GM12878 (cell line): ENCODE data around the gene MCOLN3. TPM values are rescaled to one million over a fixed set of nuclear protein-coding genes. Genes with fewer than 3 reads are reported as not detected.

ENCODE experiments used
- CBX3 ChIP-seq: fragments of 200-600 bp; sonication (generic); IDR thresholded peaks from 2 replicates; pipeline ENCODE4 v1.6.1; 2016; ENCODE audit warnings: low read depth, borderline replicate concordance
- CEBPZ ChIP-seq: fragments of 150-350 bp; IDR thresholded peaks from 2 replicates; pipeline ENCODE4 v1.6.1; 2016; ENCODE audit warnings: low read depth, low read length
- CHD1 ChIP-seq: IDR thresholded peaks from 2 replicates; pipeline ENCODE4 v1.6.1; 2012; ENCODE audit warnings: low read depth, low read length, improper control_type of control experiment
- E2F4 ChIP-seq: IDR thresholded peaks from 2 replicates; pipeline ENCODE4 v1.6.1; 2012; ENCODE audit warnings: low read depth, low read length, improper control_type of control experiment
- EZH2 ChIP-seq: IDR thresholded peaks from 2 replicates; pipeline ENCODE4 v1.6.1; 2012; ENCODE audit warnings: low read depth, mild to moderate bottlenecking, control low read depth, inconsistent platforms, low read length, borderline replicate concordance; ENCODE audit not compliant: control insufficient read depth
- FOXK2 ChIP-seq: fragments of 450-650 bp; IDR thresholded peaks from 2 replicates; pipeline ENCODE4 v1.6.1; 2017; ENCODE audit warnings: mild to moderate bottlenecking, moderate library complexity
- IKZF1 ChIP-seq: fragments of 450-650 bp; conservative IDR thresholded peaks from 2 replicates; pipeline ENCODE4 v1.6.1; 2017; ENCODE audit warnings: antibody characterized with exemption, mild to moderate bottlenecking
- IKZF2 ChIP-seq, 2 experiments: fragments of 450-650 bp; IDR thresholded peaks; 2 replicates each; pipeline ENCODE4 v1.6.1; 2017; ENCODE audit warnings: mild to moderate bottlenecking in 2 of 2, moderate library complexity in 2 of 2
- MEF2A ChIP-seq: IDR thresholded peaks from 2 replicates; pipeline ENCODE4 v1.6.1; 2011; ENCODE audit warnings: low read depth, mild to moderate bottlenecking, low read length, moderate library complexity; ENCODE audit not compliant: insufficient read depth
- NFIC ChIP-seq: IDR thresholded peaks from 2 replicates; pipeline ENCODE4 v1.6.1; 2012; ENCODE audit warnings: low read depth, mild to moderate bottlenecking, inconsistent platforms, low read length, moderate library complexity
- POLR2AphosphoS2 ChIP-seq: IDR thresholded peaks from 2 replicates; pipeline ENCODE4 v1.6.1; 2011; ENCODE audit warnings: low read depth, mild to moderate bottlenecking, low read length, improper control_type of control experiment, moderate library complexity
- POU2F2 ChIP-seq: IDR thresholded peaks from 3 replicates; pipeline ENCODE4 v1.6.1; 2011; ENCODE audit warnings: low read depth, mild to moderate bottlenecking, low read length, borderline replicate concordance
- SMC3 ChIP-seq: IDR thresholded peaks from 2 replicates; pipeline ENCODE4 v1.6.1; 2011; ENCODE audit warnings: low read length, improper control_type of control experiment, borderline replicate concordance
- SUZ12 ChIP-seq: fragments of 200-600 bp; sonication (generic); IDR thresholded peaks from one replicate; pipeline ENCODE4 v1.6.1; 2018; ENCODE audit warnings: antibody characterized with exemption, mild to moderate bottlenecking; ENCODE audit not compliant: unreplicated experiment
- TCF7 ChIP-seq: IDR thresholded peaks from 2 replicates; pipeline ENCODE4 v1.6.1; 2014; ENCODE audit warnings: antibody characterized with exemption, borderline replicate concordance
- ZNF24 ChIP-seq: fragments of 450-650 bp; IDR thresholded peaks from 2 replicates; pipeline ENCODE4 v1.6.1; 2017; ENCODE audit warnings: antibody characterized with exemption, mild to moderate bottlenecking
- ZNF622 ChIP-seq: fragments of 450-650 bp; IDR thresholded peaks from 2 replicates; pipeline ENCODE4 v1.6.1; 2017; ENCODE audit warnings: mild to moderate bottlenecking, inconsistent platforms
- polyA plus RNA-seq, 11 experiments: library from polyadenylated mRNA; depleted of rRNA in 4 of 11; unstranded in 6 of 11; stranded (reverse) in 5 of 11; fragments of >200 nt; fragmentation: Nextera tagmentation in 4 of 11; fragmentation: Illumina TruSeq in 1 of 11; extraction: Ambion mirVana in 4 of 11; extraction: Trizol in 1 of 11; gene quantifications; 1 replicate in 1 of 11; 2 replicates in 10 of 11; pipeline versions ENCODE4 v1.2.1 to v1.2.3, GENCODE V29; 2011 to 2016; ENCODE audit warnings: inconsistent platforms in 2 of 11, missing spikeins in 2 of 11, low read depth in 1 of 11
- total RNA-seq, 4 experiments: library from RNA; depleted of rRNA in 3 of 4; stranded (reverse); fragments of >200 nt in 3 of 4; fragmentation: Illumina TruSeq in 1 of 4; extraction: Trizol in 1 of 4; gene quantifications; 2 replicates each; pipeline versions ENCODE4 v1.2.1 to v1.2.3, GENCODE V29; 2013 to 2021
- TF ChIP-seq, protein P1 (sequence below): fragments of 450-650 bp; formaldehyde crosslinking; IDR thresholded peaks from 2 replicates; pipeline ENCODE4 v1.4.0; 2020; ENCODE audit warnings: mild to moderate bottlenecking, moderate library complexity

MCOLN3 gene
- total and polyA plus RNA-seq, 10 of the 15 experiments (the other 5 are each of a cell fraction or from before 2014, with no cell fraction given) = 0.48 to 7.4 (median 3.8) TPM

GRCh38 chr1:84996846-84997666, 51.2 kb downstream of the MCOLN3 start, which contains the start of gene MCOLN2 (continued):
- TF ChIP-seq, protein P1, sequence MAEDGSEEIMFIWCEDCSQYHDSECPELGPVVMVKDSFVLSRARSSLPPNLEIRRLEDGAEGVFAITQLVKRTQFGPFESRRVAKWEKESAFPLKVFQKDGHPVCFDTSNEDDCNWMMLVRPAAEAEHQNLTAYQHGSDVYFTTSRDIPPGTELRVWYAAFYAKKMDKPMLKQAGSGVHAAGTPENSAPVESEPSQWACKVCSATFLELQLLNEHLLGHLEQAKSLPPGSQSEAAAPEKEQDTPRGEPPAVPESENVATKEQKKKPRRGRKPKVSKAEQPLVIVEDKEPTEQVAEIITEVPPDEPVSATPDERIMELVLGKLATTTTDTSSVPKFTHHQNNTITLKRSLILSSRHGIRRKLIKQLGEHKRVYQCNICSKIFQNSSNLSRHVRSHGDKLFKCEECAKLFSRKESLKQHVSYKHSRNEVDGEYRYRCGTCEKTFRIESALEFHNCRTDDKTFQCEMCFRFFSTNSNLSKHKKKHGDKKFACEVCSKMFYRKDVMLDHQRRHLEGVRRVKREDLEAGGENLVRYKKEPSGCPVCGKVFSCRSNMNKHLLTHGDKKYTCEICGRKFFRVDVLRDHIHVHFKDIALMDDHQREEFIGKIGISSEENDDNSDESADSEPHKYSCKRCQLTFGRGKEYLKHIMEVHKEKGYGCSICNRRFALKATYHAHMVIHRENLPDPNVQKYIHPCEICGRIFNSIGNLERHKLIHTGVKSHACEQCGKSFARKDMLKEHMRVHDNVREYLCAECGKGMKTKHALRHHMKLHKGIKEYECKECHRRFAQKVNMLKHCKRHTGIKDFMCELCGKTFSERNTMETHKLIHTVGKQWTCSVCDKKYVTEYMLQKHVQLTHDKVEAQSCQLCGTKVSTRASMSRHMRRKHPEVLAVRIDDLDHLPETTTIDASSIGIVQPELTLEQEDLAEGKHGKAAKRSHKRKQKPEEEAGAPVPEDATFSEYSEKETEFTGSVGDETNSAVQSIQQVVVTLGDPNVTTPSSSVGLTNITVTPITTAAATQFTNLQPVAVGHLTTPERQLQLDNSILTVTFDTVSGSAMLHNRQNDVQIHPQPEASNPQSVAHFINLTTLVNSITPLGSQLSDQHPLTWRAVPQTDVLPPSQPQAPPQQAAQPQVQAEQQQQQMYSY = no peak
- TF ChIP-seq POU2F2 = peak; percentile 60; the same call in 2 of the 3 replicates
- TF ChIP-seq POLR2AphosphoS2 = peak; percentile 49; the same call in 1 of the 2 replicates
- no peak for TF ChIP-seq E2F4
- peak; percentile 45 for TF ChIP-seq IKZF1
- no peak for TF ChIP-seq TCF7
- TF ChIP-seq SMC3 = no peak
- no peak for TF ChIP-seq NFIC
- TF ChIP-seq EZH2 = no peak
- no peak for TF ChIP-seq SUZ12
- TF ChIP-seq ZNF622 = no peak
- TF ChIP-seq IKZF2 (IDR thresholded peaks at IDR 0.05) = peak in 1 of 2 experiments; percentile 8; a peak in 1 of 4 replicates
- no peak for TF ChIP-seq FOXK2
- TF ChIP-seq CEBPZ = no peak
- no peak for TF ChIP-seq CBX3
- no peak for TF ChIP-seq CHD1
- TF ChIP-seq MEF2A = no peak
- no peak for TF ChIP-seq ZNF24
